Measurements from ENCODE around the gene BEND3.

GRCh38 chr6:107032051-107032450, 83.3 kb downstream of the BEND3 start:
- TF ChIP-seq REST (IDR thresholded peaks at IDR 0.05; ENCODE audit: unreplicated experiment) (no peak), EZH2 (IDR thresholded peaks at IDR 0.05; ENCODE audit: low read depth, unreplicated experiment) (no peak), CTCF (conservative IDR thresholded peaks at IDR 0.05; ENCODE audit: low read depth in 2 of 2) (no peak), POLR2AphosphoS5 (IDR thresholded peaks at IDR 0.05; ENCODE audit: low read depth) (no peak), EZH2phosphoT487 (IDR thresholded peaks at IDR 0.05; ENCODE audit: unreplicated experiment) (no peak), ZNF462 (CRISPR knock-in tag; IDR thresholded peaks at IDR 0.05) (no peak), ETS1 (IDR thresholded peaks at IDR 0.05) (no peak), STAT1 (IDR thresholded peaks at IDR 0.05; ENCODE audit: unreplicated experiment) (no peak), CREB1 (CRISPR knock-in tag; IDR thresholded peaks at IDR 0.05; ENCODE audit: low read depth) (no peak), JUNB (IDR thresholded peaks at IDR 0.05; ENCODE audit: unreplicated experiment) (no peak), ZNF114 (CRISPR knock-in tag; IDR thresholded peaks at IDR 0.05) (no peak), NANOG (IDR thresholded peaks at IDR 0.05; ENCODE audit: borderline replicate concordance) (no peak), ZNF331 (CRISPR knock-in tag; IDR thresholded peaks at IDR 0.05; ENCODE audit: low read depth) (no peak)

Data from GM23338 (cell line).